ENCODE results near the gene RUBCN. TPM values are rescaled to one million over a fixed set of nuclear protein-coding genes. Genes with fewer than 3 reads are reported as not detected.

RUBCN gene
- total RNA-seq (2014; rRNA removed; shearing (Covaris generic)) = 17.4 and 22.6 TPM in 2 replicates

DNA sequence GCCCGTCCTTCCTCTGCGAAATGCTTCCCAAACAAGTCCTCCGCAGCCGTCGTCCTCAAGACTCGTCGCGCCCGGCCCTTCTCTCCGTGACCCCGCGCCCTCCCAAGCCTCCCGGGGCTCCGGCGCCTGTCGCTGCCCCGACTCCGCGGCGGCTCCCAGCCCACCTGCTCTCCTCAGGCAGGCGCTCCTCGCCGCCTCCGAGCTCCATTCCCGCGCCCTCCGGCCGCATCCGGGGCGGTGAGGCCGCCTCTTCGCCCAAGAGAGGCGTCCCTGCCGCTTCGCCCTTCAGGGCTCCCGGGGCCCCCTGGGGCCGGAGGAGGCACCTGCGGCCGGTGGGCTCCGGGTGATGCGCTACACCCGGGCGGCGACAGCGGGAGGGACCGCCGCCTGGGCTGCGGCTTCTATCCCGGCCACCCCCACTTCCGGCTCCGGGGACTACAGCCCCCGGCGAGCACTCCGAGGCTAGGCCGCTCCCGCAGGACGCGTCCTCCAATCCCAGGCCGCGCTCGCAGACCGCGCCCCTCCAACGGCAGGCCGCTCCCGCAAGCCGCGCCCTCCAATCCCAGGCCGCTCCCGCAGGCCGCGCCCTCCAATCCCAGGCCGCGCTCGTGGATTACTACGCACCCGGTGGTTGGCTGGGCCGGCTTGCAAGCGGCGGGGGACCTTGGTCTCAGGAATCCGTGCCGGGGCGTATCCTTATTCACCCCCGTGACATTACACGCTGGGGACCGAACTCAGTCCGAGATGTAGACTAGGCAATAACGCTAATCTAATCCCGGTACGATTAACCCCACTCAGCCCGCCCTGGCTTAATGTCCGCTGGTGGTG, at the start of gene RUBCN:
TSS of gene RUBCN (minus strand) at position 414 of the 828 bp plus-strand sequence. CDS start at position 229, 185 bp downstream.
- peak; percentile 99 for DNase-seq (ENCODE audit: low read depth)

- no peak for DNase-seq (ENCODE audit: low read depth)
These were observed 47.4 kb upstream of the RUBCN start for GRCh38 chr3:197784019-197784585.

DNA sequence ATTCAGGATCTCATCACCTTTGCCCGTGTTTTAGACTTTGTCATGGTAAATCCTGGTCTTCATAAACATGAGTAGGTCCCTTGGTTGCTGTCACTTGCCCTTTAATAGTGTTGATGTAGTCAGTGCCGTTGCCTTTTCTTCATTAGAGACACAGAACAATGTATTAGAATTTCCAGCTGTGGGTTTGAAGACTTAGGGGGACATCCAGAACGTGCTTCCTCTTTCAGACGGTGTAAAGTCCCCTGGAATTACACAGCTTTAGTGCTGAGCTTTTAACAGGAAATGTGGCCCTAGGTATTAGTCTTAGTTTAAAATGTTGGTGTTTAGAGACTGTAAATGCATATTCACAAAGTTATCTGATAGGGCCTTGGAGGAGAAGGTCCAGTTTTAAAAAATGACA, 45.5 kb upstream of the RUBCN start:
- no peak for DNase-seq (ENCODE audit: low read depth)

- DNase-seq (ENCODE audit: low read depth) = no peak
These were observed 38.6 kb upstream of the RUBCN start for GRCh38 chr3:197775317-197775716.

DNA sequence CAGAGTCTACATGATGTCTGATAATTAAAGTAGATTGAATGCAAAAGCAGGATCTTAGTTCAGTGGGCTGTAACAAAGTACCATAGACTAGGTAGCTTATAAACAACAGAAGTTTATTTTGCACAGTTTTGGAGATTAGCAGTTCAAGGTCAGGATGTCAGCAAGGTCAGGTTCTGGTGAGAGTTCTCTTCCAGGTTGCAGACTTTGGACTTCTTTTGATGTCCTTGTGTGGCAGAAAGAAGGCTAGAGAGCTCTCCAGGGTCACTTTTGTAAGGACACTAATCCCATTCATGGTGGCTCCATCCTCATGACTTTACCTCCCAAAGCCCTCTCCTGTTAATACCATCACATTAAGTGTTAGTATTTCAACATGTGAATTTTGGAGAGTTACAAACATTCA, 25.1 kb upstream of the RUBCN start:
- no peak for DNase-seq (ENCODE audit: low read depth)

DNA sequence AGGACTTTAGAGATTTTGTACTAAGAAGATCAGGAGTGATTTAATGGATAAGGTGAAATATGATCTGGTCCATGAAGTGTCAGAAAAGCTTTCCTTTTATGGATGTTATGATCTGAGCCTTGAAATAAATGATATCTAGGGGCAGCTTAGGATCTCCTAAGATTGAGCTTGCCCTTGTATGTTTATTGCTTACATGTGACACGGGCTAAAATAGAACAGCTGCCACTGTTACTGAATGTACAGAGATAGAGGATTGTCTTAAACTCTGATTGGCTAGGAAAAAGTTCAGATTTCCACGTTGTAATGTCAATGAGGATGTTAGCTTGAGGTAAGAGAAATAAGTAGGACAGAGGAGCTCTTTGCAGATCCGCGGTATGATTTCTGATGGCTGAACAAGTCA, 21.8 kb upstream of the RUBCN start:
- no peak for DNase-seq (ENCODE audit: low read depth)

DNA sequence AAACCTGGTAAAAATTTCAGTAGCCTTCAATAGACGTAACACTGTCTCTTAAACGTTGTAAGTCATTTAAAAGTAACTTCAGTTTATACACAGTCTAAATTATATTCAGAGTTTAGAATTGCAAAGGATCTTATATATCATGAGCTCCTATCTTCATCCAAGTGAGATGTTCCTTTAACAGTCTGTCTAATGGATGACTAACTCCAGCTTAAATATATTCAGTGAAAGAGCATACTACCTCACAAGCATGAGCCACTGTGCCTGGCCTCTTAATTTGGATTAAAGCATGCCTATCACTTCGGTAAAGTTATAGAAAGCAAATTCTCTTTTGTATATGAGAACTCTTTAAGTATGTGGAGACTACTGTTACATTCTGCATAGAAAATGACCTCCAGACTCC, 20.0 kb upstream of the RUBCN start:
- DNase-seq (ENCODE audit: low read depth) = no peak

- no peak for DNase-seq (ENCODE audit: low read depth)
These were observed 16.6 kb upstream of the RUBCN start for GRCh38 chr3:197753263-197753662.

DNA sequence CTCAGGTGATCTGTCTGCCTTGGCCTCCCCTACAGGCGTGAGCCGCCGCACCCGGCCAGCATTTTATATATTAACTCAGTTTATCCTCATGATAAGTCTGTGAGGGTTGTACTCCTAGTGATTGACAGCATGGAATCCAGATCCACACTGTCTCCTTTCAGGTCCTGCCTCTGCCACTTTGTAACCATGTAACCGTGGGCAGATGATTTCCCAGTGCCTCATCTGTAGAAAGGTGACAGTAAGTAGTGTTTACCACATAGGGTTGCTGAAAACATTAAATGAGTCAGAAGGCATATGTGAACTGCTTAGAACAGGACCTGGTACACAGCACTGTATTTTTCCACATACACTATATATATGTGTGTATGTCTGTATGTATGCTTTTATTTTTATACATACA, 15.4 kb upstream of the RUBCN start:
- no peak for DNase-seq (ENCODE audit: low read depth)

- peak; percentile 54 for DNase-seq (ENCODE audit: low read depth)
These were observed 14.4 kb upstream of the RUBCN start for GRCh38 chr3:197750858-197751737.

GRCh38 chr3:197750396-197750831, 13.7 kb upstream of the RUBCN start:
- DNase-seq (ENCODE audit: low read depth) = peak; percentile 78

DNA sequence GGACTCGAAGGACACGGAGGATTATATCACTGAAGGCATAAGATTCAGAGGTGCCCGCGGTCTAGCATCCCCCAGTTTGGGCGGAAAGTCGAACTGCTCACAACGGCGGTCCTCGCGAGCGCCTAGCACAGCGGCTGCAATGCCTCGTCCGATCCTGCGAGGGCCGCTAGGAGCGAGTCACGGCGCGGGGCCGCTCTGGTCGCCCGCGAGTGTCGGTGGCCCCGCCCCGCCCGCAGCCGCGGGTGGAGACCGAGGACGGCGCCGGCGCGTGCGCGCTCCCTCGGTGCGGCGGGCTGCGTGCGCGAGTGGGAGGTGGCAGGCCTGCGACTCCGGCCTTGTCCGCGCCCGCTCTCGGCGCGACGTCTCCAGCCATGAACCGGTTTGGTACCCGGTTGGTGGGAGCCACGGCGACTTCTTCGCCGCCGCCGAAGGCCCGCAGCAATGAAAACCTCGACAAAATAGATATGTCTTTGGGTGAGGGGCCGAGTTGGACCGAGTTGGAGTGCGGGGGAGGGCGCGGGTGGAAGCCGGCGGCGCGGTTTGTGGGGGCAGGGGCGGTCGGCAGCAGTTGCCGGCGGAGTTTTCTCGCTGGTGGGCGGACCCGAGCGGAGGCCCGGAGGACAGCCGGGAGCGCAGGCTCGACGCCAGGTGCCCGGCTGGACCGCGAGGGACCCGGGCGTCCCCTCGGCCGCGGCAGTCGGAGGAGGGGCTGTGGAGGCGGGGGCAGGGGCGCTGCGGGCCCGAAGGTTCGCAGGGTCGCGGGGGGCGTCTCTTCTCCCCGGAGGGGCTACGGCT, 13.1 kb upstream of the RUBCN start, which contains the start of gene FYTTD1:
TSS of gene FYTTD1 (plus strand) at position 283 of the 795 bp plus-strand sequence. CDS start at position 372, 89 bp downstream.
- peak; percentile 89 for DNase-seq (ENCODE audit: low read depth)

- DNase-seq (ENCODE audit: low read depth) = peak; percentile 62
These were observed 12.6 kb upstream of the RUBCN start for GRCh38 chr3:197749315-197749600.

DNA sequence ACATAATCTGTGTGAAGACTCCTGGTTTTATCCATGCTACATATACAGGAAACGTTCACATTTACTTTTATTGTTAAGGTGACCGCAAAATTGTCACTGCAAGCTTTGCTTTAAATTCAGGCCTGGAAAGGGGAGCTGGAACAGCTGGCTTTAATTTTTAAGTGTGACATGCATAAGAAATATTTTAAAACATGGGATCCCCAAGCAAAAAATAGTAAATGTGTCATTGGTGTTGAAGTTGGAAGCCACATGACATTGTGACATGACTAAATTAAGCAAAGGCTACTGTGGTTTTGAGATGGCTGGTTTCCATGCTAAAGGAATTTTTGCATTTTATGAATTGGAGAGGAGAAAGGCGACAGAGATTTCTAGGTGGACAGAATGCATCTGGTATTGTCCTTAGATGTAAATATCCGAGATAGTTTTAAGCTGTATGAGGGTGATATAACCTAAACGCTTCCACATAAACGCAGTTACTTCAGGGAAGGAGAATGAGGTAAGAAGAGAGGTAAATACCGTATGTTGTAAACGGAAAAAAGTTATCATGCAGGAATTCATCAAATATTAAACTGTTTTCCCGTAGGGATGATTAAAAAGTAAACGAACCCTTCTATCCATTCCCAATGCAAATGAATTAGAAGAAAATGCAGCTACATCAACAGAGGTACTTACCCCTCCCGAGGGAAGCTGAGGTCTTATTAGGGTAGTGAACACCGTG, 12.1 kb upstream of the RUBCN start:
- DNase-seq (ENCODE audit: low read depth) = no peak

- no peak for DNase-seq (ENCODE audit: low read depth)
These were observed 10.1 kb upstream of the RUBCN start for GRCh38 chr3:197746801-197747237.

DNA sequence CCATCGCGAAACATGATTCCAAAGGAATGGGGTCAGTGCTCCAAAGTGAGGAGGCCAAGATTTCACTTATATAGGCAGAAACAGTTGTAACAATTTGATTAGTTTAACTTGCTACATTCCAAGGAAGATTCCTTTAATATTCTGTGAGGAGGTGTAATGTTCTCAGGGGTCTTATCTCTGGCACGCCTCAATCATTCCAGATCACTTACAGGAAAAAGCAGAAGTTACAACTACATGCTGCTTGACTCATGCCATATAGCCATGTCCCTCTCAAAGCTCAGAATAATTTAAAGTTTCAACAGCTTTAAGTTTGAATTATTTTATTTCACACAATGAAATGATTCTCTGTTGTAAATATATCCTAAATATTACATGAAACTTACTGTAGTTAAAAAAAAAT, 9.5 kb upstream of the RUBCN start:
- DNase-seq (ENCODE audit: low read depth) = no peak

GRCh38 chr3:197742787-197743186, 6.1 kb upstream of the RUBCN start:
- no peak for DNase-seq (ENCODE audit: low read depth)

DNA sequence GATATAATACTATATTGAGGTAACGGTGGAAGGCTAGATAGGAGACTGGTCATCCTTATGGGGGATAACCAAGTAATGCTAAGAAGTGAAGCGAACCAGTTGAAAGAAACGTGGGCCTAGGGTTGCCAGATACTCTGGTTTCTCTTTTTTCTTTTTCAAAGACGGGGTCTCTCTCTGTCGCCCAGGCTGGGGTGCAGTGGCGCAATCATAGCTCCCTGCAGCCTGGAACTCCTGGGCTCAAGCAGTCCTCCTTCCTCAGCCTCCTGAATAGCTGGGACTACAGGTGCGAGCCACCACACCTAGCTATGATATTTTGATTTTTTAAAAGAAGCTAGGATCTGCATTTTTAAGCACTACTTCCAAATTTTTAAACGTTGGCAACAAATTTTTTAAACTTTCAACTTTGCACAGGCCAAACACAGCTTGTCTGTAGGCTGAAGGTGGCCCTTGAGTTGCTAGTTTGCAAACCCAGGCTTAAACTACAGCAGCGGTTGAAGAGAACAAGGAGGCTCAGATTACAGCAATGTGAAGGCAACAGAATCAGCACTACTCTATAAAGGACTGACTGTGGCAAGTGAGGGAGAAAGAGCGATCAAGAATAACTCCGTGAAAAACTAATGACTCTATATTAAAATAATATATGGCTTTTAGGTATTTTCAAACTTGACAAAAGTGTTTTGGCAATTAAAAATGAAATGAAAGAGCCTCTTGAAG, 1.2 kb upstream of the RUBCN start:
- DNase-seq (ENCODE audit: low read depth) = no peak

- DNase-seq (ENCODE audit: low read depth) = no peak
These were observed 580 bp upstream of the RUBCN start for GRCh38 chr3:197737319-197737649.

DNA sequence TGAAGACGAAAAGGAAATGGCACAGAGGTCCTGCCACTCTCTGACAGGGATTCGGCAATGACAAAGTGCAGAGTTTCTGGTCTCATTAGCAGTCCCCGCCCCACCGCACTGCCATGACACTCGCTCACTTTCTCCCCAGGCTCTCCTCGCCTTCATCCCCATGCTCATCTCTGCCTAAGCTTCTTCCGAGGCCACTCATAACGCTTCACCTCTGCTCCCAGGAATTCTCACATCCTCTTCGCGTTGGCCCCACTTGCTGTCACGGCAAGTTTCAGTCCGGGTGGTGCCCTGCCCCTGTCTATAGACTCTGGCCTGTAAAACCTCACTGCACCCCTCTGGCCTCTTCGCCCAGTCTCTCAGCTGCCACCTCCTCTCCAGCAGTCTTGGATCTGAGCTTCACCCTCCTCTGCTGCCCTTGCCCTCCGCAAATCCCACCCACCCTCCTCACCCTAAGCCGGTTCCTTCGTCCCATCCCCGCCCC, 654 bp downstream of the RUBCN start:
- peak; percentile 30 for DNase-seq (ENCODE audit: low read depth)

Measured in Daoy (cell line).